A172 (cell line): Measurements from ENCODE around the gene PPM1H. TPM values are rescaled to one million over a fixed set of nuclear protein-coding genes. Genes with fewer than 3 reads are reported as not detected.
"Not testable (repeated sequence)": the region's sequence is repeated elsewhere in the genome, so short reads cannot be mapped to it uniquely, and the experiment has no call there.

ENCODE experiments used
- DNase-seq: peaks from one replicate; pipeline ENCODE4 v3.0.0-alpha.2; 2015; ENCODE audit warnings: low spot score
- total RNA-seq: library from RNA; depleted of rRNA; stranded (reverse); fragments of >200 nt; shearing (Covaris generic); gene quantifications from 2 replicates; pipeline ENCODE4 v1.2.3, GENCODE V29; 2014; rRNA removed

The PPM1H gene
- total RNA-seq: 7.0 and 9.2 TPM in 2 replicates

GRCh38 chr12:62934799-62935674 lies at the start of gene PPM1H:
TSS of gene PPM1H (minus strand) at chr12:62935150. CDS start at chr12:62934736, 414 bp downstream.
- peak; percentile 37 for DNase-seq

GRCh38 chr12:62983594-62983993 lies 48.6 kb upstream of the PPM1H start:
- DNase-seq: no peak

- no peak for DNase-seq
Measured at GRCh38 chr12:62978768-62979167, 43.8 kb upstream of the PPM1H start.

GRCh38 chr12:62977883-62978282 lies 42.9 kb upstream of the PPM1H start:
- no peak for DNase-seq

- DNase-seq: peak; percentile 5
Measured at GRCh38 chr12:62977418-62977817, 42.5 kb upstream of the PPM1H start.

- no peak for DNase-seq
Measured at GRCh38 chr12:62976110-62976662, 41.2 kb upstream of the PPM1H start.

- DNase-seq: no peak
Measured at GRCh38 chr12:62971769-62972525, 37.0 kb upstream of the PPM1H start.

- no peak for DNase-seq
Measured at GRCh38 chr12:62969695-62970094, 34.7 kb upstream of the PPM1H start.

- no peak for DNase-seq
Measured at GRCh38 chr12:62967701-62968100, 32.8 kb upstream of the PPM1H start.

- no peak for DNase-seq
Measured at GRCh38 chr12:62966990-62967506, 32.1 kb upstream of the PPM1H start.

GRCh38 chr12:62966446-62966989 lies 31.6 kb upstream of the PPM1H start:
- DNase-seq: peak; percentile 10

GRCh38 chr12:62965700-62966099 lies 30.8 kb upstream of the PPM1H start:
- not testable (repeated sequence) for DNase-seq

- DNase-seq: not testable (repeated sequence)
Measured at GRCh38 chr12:62965242-62965641, 30.3 kb upstream of the PPM1H start.

- no peak for DNase-seq
Measured at GRCh38 chr12:62963486-62964041, 28.6 kb upstream of the PPM1H start.

GRCh38 chr12:62960324-62960723 lies 25.4 kb upstream of the PPM1H start:
- DNase-seq: no peak

GRCh38 chr12:62959745-62960144 lies 24.8 kb upstream of the PPM1H start:
- DNase-seq: no peak

- no peak for DNase-seq
Measured at GRCh38 chr12:62957233-62957953, 22.4 kb upstream of the PPM1H start.

- DNase-seq: no peak
Measured at GRCh38 chr12:62955678-62956077, 20.7 kb upstream of the PPM1H start.

GRCh38 chr12:62950317-62950716 lies 15.4 kb upstream of the PPM1H start:
- DNase-seq: no peak

- DNase-seq: no peak
Measured at GRCh38 chr12:62948123-62948522, 13.2 kb upstream of the PPM1H start.

GRCh38 chr12:62947364-62947763 lies 12.4 kb upstream of the PPM1H start:
- no peak for DNase-seq
